Fibroblast of lung (primary cell): ENCODE measurements around the gene CMBL. TPM values are rescaled to one million over a fixed set of nuclear protein-coding genes. Genes with fewer than 3 reads are reported as not detected.
A peak's percentile ranks its signal among the peaks of the same experiment; 100 is the strongest.

Experiments used
- DNase-seq, 2 donors: peaks; one replicate each; pipeline versions ENCODE4 v3.0.0 to v3.0.0-alpha.2; 2010; ENCODE audit warnings: low read depth in 2 of 2
- H2AFZ ChIP-seq: 2 replicates; pipeline ENCODE4 v1.5.1; 2012; ENCODE audit warnings: low read length, control low read depth, inconsistent platforms
- H3K27ac ChIP-seq: 2 replicates; pipeline ENCODE4 v1.5.1; 2011; ENCODE audit warnings: low read length, control low read depth; ENCODE audit not compliant: insufficient read depth
- H3K27me3 ChIP-seq: 2 replicates; pipeline ENCODE4 v1.5.1; 2011; ENCODE audit warnings: mild to moderate bottlenecking, low read length; ENCODE audit not compliant: control insufficient read depth, insufficient read depth
- H3K36me3 ChIP-seq: 2 replicates; pipeline ENCODE4 v1.5.1; 2011; ENCODE audit warnings: low read length; ENCODE audit not compliant: control insufficient read depth, insufficient read depth
- H3K4me1 ChIP-seq: 2 replicates; pipeline ENCODE4 v1.5.1; 2011; ENCODE audit warnings: low read length; ENCODE audit not compliant: control insufficient read depth, insufficient read depth; ENCODE audit errors: extremely low read depth
- H3K4me2 ChIP-seq: 2 replicates; pipeline ENCODE4 v1.5.1; 2011; ENCODE audit warnings: low read length, control low read depth; ENCODE audit not compliant: insufficient read depth; ENCODE audit errors: extremely low read depth
- H3K4me3 ChIP-seq, 4 experiments: fragments of 200-600 bp in 1 of 4; sonication (generic) in 1 of 4; replicated peaks in 1 of 4; 2 replicates each; pipeline ENCODE4 v1.5.1; 2011 to 2016; ENCODE audit warnings: low read length in 4 of 4, low read depth in 3 of 4, mild to moderate bottlenecking in 3 of 4, control low read depth in 2 of 4, inconsistent platforms in 1 of 4, mixed read lengths in 1 of 4; ENCODE audit not compliant: insufficient read depth in 1 of 4; ENCODE audit errors: control extremely low read depth in 1 of 4
- H3K79me2 ChIP-seq: 2 replicates; pipeline ENCODE4 v1.5.1; 2012; ENCODE audit warnings: mild to moderate bottlenecking, low read length, inconsistent platforms; ENCODE audit not compliant: control insufficient read depth, insufficient read depth
- H3K9ac ChIP-seq: 2 replicates; pipeline ENCODE4 v1.5.1; 2011; ENCODE audit warnings: mild to moderate bottlenecking, low read length, control low read depth; ENCODE audit not compliant: insufficient read depth
- H3K9me3 ChIP-seq: 2 replicates; pipeline ENCODE4 v1.5.1; 2012; ENCODE audit warnings: low read depth, low read length; ENCODE audit not compliant: control insufficient read depth, insufficient read depth
- H4K20me1 ChIP-seq: 2 replicates; pipeline ENCODE4 v1.5.1; 2011; ENCODE audit warnings: low read length; ENCODE audit not compliant: control insufficient read depth, insufficient read depth; ENCODE audit errors: extremely low read depth
- EZH2 ChIP-seq: IDR thresholded peaks from 2 replicates; pipeline ENCODE4 v1.5.1; 2012; ENCODE audit warnings: low read length, control low read depth, mild to moderate bottlenecking; ENCODE audit errors: missing control alignments
- polyA plus RNA-seq, 2 donors: library from polyadenylated mRNA; depleted of rRNA in 1 of 2; stranded (reverse) in 1 of 2; unstranded in 1 of 2; fragments of >200 nt; gene quantifications; 2 replicates each; pipeline ENCODE4 v1.2.1, GENCODE V29; 2011 to 2012; ENCODE audit warnings: missing spikeins in 1 of 2
- total RNA-seq: library from RNA; depleted of rRNA; stranded (reverse); fragments of >200 nt; gene quantifications from 2 replicates; pipeline ENCODE4 v1.2.1, GENCODE V29; 2014
- TF ChIP-seq, protein P1 (sequence below), 2 donors: IDR thresholded peaks in 1 of 2; conservative IDR thresholded peaks in 1 of 2; 1 replicate in 1 of 2; 2 replicates in 1 of 2; pipeline ENCODE4 v1.5.1; 2011 to 2012; ENCODE audit warnings: low read length in 2 of 2, control low read depth in 1 of 2, inconsistent platforms in 1 of 2, low read depth in 1 of 2, mild to moderate bottlenecking in 1 of 2

CMBL gene
- total and polyA plus RNA-seq, 2 donors (not counting 1 experiment from before 2014, with no cell fraction given), result 18.6 to 20.8 TPM

DNA sequence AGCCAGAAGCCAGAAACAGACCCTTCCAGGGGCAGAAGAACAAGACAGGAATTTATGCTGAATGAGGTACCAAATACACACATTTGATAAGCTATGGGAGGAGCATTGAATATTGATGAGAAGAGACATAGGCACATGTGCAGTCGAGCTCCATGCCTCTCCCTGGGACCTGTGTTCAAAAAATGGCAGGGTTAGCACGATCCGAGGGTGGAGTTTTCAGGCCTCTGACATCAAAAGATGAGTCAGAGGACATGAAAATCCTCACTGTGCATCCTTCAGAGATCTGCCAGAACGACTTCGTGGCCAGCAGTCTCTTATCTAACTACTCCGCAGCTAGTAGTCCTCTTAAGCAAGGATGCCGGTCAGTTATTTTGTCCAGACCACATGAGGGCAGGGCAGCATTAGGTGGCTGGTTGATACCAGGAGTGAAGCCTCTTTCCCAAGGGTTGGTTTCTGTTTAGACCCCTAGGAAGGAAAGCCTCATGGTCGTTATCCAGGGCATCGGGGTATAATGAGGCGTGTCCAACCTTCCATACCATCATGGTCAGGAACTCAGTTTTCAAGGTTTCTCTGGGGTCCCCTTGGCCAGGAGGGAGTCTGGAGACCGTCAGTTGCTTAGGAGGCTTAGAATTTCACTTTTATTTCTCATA, 11.6 kb upstream of the CMBL start:
- DNase-seq, result peak; percentile 38 to 52

GRCh38 chr5:10317825-10318682, 10.4 kb upstream of the CMBL start:
- H3K4me3 ChIP-seq, result no peak overlapping the region
- TF ChIP-seq, protein P1, sequence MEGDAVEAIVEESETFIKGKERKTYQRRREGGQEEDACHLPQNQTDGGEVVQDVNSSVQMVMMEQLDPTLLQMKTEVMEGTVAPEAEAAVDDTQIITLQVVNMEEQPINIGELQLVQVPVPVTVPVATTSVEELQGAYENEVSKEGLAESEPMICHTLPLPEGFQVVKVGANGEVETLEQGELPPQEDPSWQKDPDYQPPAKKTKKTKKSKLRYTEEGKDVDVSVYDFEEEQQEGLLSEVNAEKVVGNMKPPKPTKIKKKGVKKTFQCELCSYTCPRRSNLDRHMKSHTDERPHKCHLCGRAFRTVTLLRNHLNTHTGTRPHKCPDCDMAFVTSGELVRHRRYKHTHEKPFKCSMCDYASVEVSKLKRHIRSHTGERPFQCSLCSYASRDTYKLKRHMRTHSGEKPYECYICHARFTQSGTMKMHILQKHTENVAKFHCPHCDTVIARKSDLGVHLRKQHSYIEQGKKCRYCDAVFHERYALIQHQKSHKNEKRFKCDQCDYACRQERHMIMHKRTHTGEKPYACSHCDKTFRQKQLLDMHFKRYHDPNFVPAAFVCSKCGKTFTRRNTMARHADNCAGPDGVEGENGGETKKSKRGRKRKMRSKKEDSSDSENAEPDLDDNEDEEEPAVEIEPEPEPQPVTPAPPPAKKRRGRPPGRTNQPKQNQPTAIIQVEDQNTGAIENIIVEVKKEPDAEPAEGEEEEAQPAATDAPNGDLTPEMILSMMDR (conservative IDR thresholded peaks at IDR 0.05 in 1 of 2, IDR thresholded peaks at IDR 0.05 in 1 of 2; ENCODE audit: low read depth in 1 of 2, low read length in 2 of 2), result no peak
- TF ChIP-seq EZH2, result no peak
- H3K27ac ChIP-seq, result no peak overlapping the region
- H3K9ac ChIP-seq, result no peak overlapping the region
- no peaks in the 10 kb centered on the region for H3K4me1 ChIP-seq
- H3K79me2 ChIP-seq, result no peaks in the 10 kb centered on the region
- no peak overlapping the region for H3K4me2 ChIP-seq
- H3K36me3 ChIP-seq, result no peaks in the 10 kb centered on the region
- peaks cover 6% of the 10 kb centered on the region for H3K27me3 ChIP-seq
- DNase-seq, result peak in 1 of 2 donors; percentile 29
- H2AFZ ChIP-seq, result no peak overlapping the region
- H4K20me1 ChIP-seq, result no peaks in the 10 kb centered on the region
- H3K9me3 ChIP-seq, result no peaks in the 10 kb centered on the region

More for the DNA sequence above, 11.6 kb upstream of the CMBL start:
- no peak overlapping the region for H3K4me2 ChIP-seq
- H3K79me2 ChIP-seq, result no peaks in the 10 kb centered on the region
- no peaks in the 10 kb centered on the region for H3K4me1 ChIP-seq
- H4K20me1 ChIP-seq, result no peaks in the 10 kb centered on the region
- no peak overlapping the region for H3K4me3 ChIP-seq
- no peaks in the 10 kb centered on the region for H3K9me3 ChIP-seq
- H3K27me3 ChIP-seq, result peaks cover 6% of the 10 kb centered on the region
- no peak overlapping the region for H2AFZ ChIP-seq
- no peak overlapping the region for H3K9ac ChIP-seq
- H3K36me3 ChIP-seq, result no peaks in the 10 kb centered on the region
- H3K27ac ChIP-seq, result no peak overlapping the region
- TF ChIP-seq EZH2, result no peak
- TF ChIP-seq, protein P1 (conservative IDR thresholded peaks at IDR 0.05 in 1 of 2, IDR thresholded peaks at IDR 0.05 in 1 of 2; ENCODE audit: low read depth in 1 of 2, low read length in 2 of 2), result no peak

- no peak for DNase-seq
- Histone ChIP-seq H3K9me3 (no peaks in the 10 kb centered on the region), H3K9ac (no peak overlapping the region), H3K27me3 (peaks cover 3% of the 10 kb centered on the region), H3K79me2 (no peaks in the 10 kb centered on the region), H4K20me1 (no peaks in the 10 kb centered on the region), H3K4me1 (no peaks in the 10 kb centered on the region), H3K4me3 (no peak overlapping the region), H3K27ac (no peak overlapping the region), H2AFZ (no peak overlapping the region), H3K36me3 (no peaks in the 10 kb centered on the region), H3K4me2 (no peak overlapping the region)
- no peak for TF ChIP-seq EZH2
- TF ChIP-seq, protein P1 (conservative IDR thresholded peaks at IDR 0.05 in 1 of 2, IDR thresholded peaks at IDR 0.05 in 1 of 2; ENCODE audit: low read depth in 1 of 2, low read length in 2 of 2), result no peak
These were observed 8.3 kb upstream of the CMBL start for GRCh38 chr5:10315824-10316509.
